ENCODE results near the gene GNE.
"Not testable (repeated sequence)": the region's sequence is repeated elsewhere in the genome, so short reads cannot be mapped to it uniquely, and the experiment has no call there.

DNA sequence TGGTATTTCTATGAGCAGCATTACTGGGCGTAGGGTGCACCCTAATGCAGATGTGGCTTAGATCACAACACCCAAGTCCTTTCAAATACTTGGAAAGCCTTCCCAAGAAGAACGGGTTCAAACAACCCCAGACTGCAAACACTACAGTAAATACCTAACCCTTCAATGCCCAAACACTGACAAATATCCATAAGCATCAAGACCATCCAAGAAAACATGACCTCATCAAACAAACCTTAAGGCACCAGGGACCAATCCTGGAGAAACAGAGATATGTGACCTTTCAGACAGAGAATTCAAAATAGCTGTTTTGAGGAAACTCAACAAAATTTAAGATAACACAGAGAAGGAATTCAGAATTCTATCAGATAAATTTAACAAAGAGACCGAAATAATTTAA, 83.0 kb downstream of the GNE start:
- TF ChIP-seq, protein P1, sequence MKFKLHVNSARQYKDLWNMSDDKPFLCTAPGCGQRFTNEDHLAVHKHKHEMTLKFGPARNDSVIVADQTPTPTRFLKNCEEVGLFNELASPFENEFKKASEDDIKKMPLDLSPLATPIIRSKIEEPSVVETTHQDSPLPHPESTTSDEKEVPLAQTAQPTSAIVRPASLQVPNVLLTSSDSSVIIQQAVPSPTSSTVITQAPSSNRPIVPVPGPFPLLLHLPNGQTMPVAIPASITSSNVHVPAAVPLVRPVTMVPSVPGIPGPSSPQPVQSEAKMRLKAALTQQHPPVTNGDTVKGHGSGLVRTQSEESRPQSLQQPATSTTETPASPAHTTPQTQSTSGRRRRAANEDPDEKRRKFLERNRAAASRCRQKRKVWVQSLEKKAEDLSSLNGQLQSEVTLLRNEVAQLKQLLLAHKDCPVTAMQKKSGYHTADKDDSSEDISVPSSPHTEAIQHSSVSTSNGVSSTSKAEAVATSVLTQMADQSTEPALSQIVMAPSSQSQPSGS (tag by site-specific recombination; IDR thresholded peaks at IDR 0.05; ENCODE audit: low read depth), result not testable (repeated sequence)
- TF ChIP-seq ZNF514 (tag by site-specific recombination; IDR thresholded peaks at IDR 0.05); ZNF138 (tag by site-specific recombination; IDR thresholded peaks at IDR 0.05; ENCODE audit: borderline replicate concordance); SALL2 (tag by site-specific recombination; IDR thresholded peaks at IDR 0.05; ENCODE audit: borderline replicate concordance); ZNF433 (tag by site-specific recombination; IDR thresholded peaks at IDR 0.05; ENCODE audit: low read depth); ZNF366 (tag by site-specific recombination; conservative IDR thresholded peaks at IDR 0.05): not testable (repeated sequence)
- TF ChIP-seq, protein P2, sequence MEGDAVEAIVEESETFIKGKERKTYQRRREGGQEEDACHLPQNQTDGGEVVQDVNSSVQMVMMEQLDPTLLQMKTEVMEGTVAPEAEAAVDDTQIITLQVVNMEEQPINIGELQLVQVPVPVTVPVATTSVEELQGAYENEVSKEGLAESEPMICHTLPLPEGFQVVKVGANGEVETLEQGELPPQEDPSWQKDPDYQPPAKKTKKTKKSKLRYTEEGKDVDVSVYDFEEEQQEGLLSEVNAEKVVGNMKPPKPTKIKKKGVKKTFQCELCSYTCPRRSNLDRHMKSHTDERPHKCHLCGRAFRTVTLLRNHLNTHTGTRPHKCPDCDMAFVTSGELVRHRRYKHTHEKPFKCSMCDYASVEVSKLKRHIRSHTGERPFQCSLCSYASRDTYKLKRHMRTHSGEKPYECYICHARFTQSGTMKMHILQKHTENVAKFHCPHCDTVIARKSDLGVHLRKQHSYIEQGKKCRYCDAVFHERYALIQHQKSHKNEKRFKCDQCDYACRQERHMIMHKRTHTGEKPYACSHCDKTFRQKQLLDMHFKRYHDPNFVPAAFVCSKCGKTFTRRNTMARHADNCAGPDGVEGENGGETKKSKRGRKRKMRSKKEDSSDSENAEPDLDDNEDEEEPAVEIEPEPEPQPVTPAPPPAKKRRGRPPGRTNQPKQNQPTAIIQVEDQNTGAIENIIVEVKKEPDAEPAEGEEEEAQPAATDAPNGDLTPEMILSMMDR (tag by site-specific recombination; IDR thresholded peaks at IDR 0.05), result not testable (repeated sequence)
